Stimulated activated CD8-positive, alpha-beta memory T cell treated with anti-CD3 and anti-CD28 coated beads, Interleukin-4, amount 100 ng/mL, for 24 hours (primary cell): ENCODE measurements around the gene KCNQ1.

ENCODE experiments used
- DNase-seq: peaks from one replicate; pipeline ENCODE4 v3.0.0-alpha.2; 2020; ENCODE audit warnings: low read depth

KCNQ1 gene

GRCh38 chr11:2806351-2807024 lies 361.7 kb downstream of the KCNQ1 start:
- DNase-seq, result no peak

DNA sequence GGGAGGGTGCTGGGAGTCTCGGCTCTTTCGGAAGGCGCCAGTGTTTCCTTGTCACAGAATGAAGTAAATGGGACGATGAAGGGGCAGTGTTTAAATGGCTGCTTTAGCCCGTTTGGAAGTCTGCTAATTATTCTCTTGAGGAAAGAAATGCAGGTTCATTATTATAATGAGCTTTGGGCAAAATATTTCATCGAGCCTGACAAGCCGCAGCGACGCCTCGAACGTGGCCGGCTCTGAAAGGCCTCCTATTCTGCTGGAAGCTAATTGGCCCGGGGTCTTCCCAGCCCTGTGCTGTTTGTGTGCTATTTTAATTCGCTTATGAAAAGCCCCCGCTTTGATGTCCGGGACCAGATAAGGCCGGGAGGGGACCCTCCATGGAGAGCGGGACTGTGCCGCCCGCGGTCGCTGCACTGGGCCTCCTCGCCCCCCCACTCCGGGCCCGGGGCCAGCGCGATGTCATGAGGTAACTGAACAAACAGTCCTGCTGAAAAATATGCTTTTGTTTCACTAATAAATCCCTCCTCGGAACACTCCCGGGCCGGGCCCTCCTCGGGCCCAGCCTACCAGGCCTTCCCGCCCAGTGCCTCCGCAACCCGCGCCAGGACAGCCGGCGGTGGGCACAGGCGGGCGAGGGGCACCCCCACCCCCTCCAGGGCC lies 362.3 kb downstream of the KCNQ1 start:
- no peak for DNase-seq

- no peak for DNase-seq
Observed at GRCh38 chr11:2807801-2808241, 363.0 kb downstream of the KCNQ1 start.

DNA sequence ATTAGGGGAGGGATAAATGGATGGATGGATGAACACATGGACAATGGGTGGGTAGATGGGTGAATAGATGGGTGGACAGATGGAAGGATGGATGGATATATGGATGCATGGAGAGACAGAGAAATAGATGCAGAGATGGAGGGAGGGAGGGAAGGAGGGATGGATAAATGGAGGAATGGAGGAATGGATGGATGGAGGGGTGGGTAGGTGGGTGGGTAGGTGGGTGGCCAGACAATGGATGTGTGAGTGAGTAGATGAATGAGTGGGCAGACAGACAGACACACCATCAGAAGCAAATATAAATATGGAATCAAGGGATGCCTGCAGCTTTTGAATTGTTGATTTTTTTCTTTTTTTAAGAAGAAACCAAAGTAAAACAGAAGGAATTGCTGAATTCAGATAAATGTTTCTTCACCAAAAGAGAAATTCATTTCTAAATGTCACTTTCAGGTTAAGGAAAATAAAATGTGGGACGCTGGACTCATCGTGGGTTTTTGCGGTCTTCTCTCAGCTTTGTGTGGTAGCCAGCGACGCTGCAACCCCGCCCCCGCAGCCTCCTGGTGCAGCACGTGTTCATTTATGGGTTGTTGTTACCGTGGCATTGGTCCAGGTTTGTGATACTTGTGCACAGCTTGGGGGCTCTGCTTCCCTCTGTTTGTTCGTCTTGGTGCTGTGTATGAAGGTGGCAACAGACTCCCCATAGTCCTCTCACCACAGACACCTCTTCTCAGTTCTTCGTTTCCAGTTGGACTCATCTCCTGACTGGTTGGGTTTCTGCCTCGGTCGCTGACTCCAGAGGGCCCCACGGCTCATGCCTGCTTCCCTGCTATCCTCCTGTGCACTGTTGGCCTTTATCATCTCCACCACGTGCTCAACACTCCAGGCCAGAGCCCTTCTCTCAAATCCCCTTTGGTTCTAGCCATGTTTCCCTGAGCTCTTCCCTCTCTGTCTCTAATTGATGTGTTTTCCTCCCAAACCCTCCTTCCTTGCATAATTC lies 364.3 kb downstream of the KCNQ1 start:
- DNase-seq, result no peak

- no peak for DNase-seq
Observed at GRCh38 chr11:2809854-2810253, 365.0 kb downstream of the KCNQ1 start.

- DNase-seq, result no peak
Observed at GRCh38 chr11:2810411-2811205, 365.8 kb downstream of the KCNQ1 start.

- DNase-seq, result no peak
Observed at GRCh38 chr11:2811206-2812091, 366.6 kb downstream of the KCNQ1 start.

GRCh38 chr11:2812371-2812991 lies 367.7 kb downstream of the KCNQ1 start:
- no peak for DNase-seq

- no peak for DNase-seq
Observed at GRCh38 chr11:2813141-2813908, 368.5 kb downstream of the KCNQ1 start.

- DNase-seq, result no peak
Observed at GRCh38 chr11:2813968-2814367, 369.2 kb downstream of the KCNQ1 start.

DNA sequence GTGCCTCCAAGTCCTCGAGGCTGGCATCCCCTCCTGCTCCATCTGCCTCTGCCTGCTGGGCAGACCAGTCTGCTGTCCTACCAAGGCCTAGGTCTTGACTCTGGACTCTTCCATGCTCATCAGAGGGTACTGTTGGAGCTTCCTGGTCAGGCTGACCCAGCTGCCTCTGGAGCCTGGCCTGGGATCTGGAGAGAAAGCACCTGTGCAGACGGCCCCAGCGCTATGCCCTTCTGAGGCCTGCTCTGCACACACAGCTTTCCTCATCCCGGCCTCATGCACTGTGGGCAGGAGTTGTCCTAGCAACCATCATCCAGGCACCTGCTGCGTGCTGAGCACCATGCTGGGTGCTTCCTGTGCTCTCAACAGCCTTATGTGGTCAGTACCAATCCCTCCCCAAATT lies 369.9 kb downstream of the KCNQ1 start:
- DNase-seq, result no peak

DNA sequence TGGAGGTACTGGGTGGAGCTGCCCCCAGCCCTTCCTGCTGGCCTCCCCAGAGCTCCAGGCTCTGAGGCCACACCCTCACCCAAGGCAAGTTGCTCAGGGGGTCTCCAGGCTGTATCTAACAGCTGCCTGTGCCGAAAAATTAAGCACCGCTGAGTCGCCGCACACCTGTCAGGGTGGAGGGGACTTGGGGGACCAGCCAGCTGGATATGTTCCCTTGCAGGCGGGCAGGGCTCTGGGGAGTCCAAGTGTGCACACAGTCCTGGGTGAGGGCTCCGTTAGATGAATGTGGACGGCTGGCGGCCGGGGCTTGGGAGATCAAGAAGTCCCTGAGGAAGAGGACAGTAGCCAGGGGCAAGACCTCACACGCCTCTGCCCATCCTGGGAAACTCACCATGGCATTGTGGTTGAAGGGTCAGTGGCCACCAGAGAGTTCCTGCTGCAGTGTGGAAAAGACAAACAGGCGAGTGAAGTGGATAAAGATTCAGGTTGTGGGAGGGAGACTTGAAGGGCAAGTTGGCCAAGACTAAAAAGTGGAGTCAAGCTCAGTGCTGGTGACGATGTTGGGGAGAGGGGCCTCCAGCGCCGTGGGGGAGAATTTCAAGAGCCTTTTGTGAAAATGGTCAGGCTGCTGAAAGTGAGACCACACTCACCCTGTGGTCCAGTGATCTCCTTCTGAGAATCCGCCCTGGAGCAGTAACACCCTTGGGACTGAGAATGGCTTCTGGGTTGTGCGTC lies 371.1 kb downstream of the KCNQ1 start:
- DNase-seq, result no peak

GRCh38 chr11:2816523-2816922 lies 371.7 kb downstream of the KCNQ1 start:
- no peak for DNase-seq

- DNase-seq, result no peak
Observed at GRCh38 chr11:2816941-2817421, 372.2 kb downstream of the KCNQ1 start.

DNA sequence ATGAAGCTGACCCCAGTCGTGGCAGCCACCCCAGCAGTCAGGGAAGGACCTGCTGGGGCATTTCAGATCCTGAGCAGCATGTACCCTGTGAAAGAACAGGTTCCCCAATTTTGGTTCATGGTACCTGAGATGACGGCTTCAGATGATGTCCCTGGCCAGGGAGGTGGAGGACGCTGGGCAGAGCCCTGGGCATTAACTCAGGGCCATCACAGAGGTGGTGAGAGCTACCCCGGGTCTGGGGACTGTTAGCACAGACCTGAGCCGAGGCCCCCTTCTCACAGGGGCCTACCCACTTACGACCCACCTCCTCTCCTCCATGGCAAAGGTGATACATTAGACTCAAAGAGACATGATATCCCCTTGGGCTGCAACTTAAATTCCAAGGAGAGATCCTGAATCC lies 372.6 kb downstream of the KCNQ1 start:
- no peak for DNase-seq

- no peak for DNase-seq
Observed at GRCh38 chr11:2818021-2818420, 373.2 kb downstream of the KCNQ1 start.

GRCh38 chr11:2818503-2818902 lies 373.7 kb downstream of the KCNQ1 start:
- DNase-seq, result no peak

GRCh38 chr11:2819316-2819715 lies 374.5 kb downstream of the KCNQ1 start:
- DNase-seq, result no peak

DNA sequence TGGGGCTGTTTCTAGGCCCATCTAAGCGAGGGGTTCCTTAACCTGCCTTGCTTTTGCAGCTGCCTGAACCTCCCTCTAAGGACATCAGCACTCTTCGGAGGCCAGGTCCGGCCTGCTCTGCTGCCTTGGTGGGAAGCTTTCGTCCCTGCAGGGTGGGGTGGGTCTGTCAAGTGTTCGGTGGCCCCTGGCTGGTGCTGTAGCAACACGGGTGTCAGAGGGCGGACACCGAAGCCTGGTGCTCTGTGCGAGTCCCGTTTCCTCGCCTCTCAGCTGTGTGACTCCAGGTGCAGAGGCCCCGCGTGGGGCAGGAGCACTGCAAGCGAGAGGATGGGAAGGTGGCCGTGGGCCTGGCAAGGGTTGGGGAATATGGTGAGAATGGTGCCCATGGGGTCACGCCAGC lies 376.2 kb downstream of the KCNQ1 start:
- DNase-seq, result no peak
